K562 (cell line): ENCODE results near the gene ZRANB3. TPM values are rescaled to one million over a fixed set of nuclear protein-coding genes. Genes with fewer than 3 reads are reported as not detected.

Experiments used
- ATAC-seq: fragments of 200-7000 bp; cut with Tn5 transposase; 3 replicates; pipeline ENCODE4 v1.9.1; 2020; ENCODE audit warnings: moderate library complexity
- BruUV-seq: library from RNA; stranded (reverse); fragments of 400-500 nt; replicated peaks from 2 replicates; lab custom pipeline; 2021; lab: Mats Ljungman, UMichigan
- CTCF ChIA-PET: fragments of 300-600 bp; formaldehyde crosslinking; extraction: SDS; loops from one replicate; lab custom pipeline; 2021; ENCODE audit warnings: low intra/inter-chr PET ratio; lab: Yijun Ruan, JAX
- POLR2A ChIA-PET: fragments of 300-600, 350-650 bp; sonication (Branson Sonifier 250); formaldehyde crosslinking; extraction: SDS; loops from one replicate; lab custom pipeline; 2021; ENCODE audit warnings: antibody characterized with exemption, inconsistent platforms; lab: Yijun Ruan, JAX
- DNase-seq, 4 experiments: peaks; one replicate each; pipeline versions ENCODE4 v3.0.0 to v3.0.0-alpha.2; 2011 to 2018; ENCODE audit warnings: low spot score in 3 of 4, mixed read lengths in 3 of 4; ENCODE audit errors: extremely low read depth in 1 of 4
- FAIRE-seq: peaks from 2 replicates; lab custom pipeline; 2011; peaks lifted over from hg19 to GRCh38; lab: Jason Lieb, UNC
- H2AFZ ChIP-seq: 2 replicates; pipeline ENCODE4 v1.6.0; 2011; ENCODE audit warnings: low read depth, low read length, control low read depth, inconsistent platforms
- H3K27ac ChIP-seq: fragments of 200-600 bp; 3 replicates; pipeline ENCODE4 v1.8.0; 2011; ENCODE audit warnings: low read depth, mild to moderate bottlenecking, control low read depth, inconsistent platforms, low read length, moderate library complexity, mixed read lengths; ENCODE audit errors: extremely low read depth
- H3K27me3 ChIP-seq, 2 experiments: fragments of 300-600 bp in 1 of 2; 2 replicates in 1 of 2; 3 replicates in 1 of 2; pipeline versions ENCODE4 v1.6.0 to v1.8.0; 2011; ENCODE audit warnings: inconsistent platforms in 2 of 2, low read length in 2 of 2, mild to moderate bottlenecking in 1 of 2, mixed read lengths in 1 of 2, moderate library complexity in 1 of 2; ENCODE audit not compliant: control insufficient read depth in 2 of 2, insufficient read depth in 2 of 2
- H3K36me3 ChIP-seq: fragments of 300-600 bp; 3 replicates; pipeline ENCODE4 v1.8.0; 2011; ENCODE audit warnings: mild to moderate bottlenecking, low read length, inconsistent platforms; ENCODE audit not compliant: control insufficient read depth, insufficient read depth
- H3K4me1 ChIP-seq, 2 experiments: fragments of 200-600 bp in 1 of 2; replicated peaks in 1 of 2; 2 replicates in 1 of 2; 3 replicates in 1 of 2; pipeline versions ENCODE4 v1.5.1 to v1.8.0; 2011; ENCODE audit warnings: inconsistent platforms in 2 of 2, low read length in 2 of 2, mild to moderate bottlenecking in 1 of 2, mixed read lengths in 1 of 2, moderate library complexity in 1 of 2; ENCODE audit not compliant: control insufficient read depth in 2 of 2, insufficient read depth in 2 of 2
- H3K4me2 ChIP-seq: 2 replicates; pipeline ENCODE4 v1.6.1; 2011; ENCODE audit warnings: low read length, control low read depth, inconsistent platforms, mixed read lengths; ENCODE audit not compliant: insufficient read depth
- H3K4me3 ChIP-seq: fragments of 200-600 bp; sonication (generic), shearing (Covaris generic); 2 replicates; pipeline ENCODE4 v1.5.1; 2016; ENCODE audit warnings: control low read depth, inconsistent platforms
- H3K79me2 ChIP-seq: fragments of 200-600 bp; 3 replicates; pipeline ENCODE4 v1.8.0; 2011; ENCODE audit warnings: low read length, inconsistent platforms; ENCODE audit not compliant: control insufficient read depth, insufficient read depth
- H3K9ac ChIP-seq, 2 experiments: 2 replicates each; pipeline versions ENCODE4 v1.6.0 to v1.6.1; 2011; ENCODE audit warnings: low read depth in 2 of 2, low read length in 2 of 2, control low read depth in 1 of 2, inconsistent platforms in 1 of 2, mild to moderate bottlenecking in 1 of 2, mixed read lengths in 1 of 2; ENCODE audit not compliant: insufficient read depth in 1 of 2
- H3K9me1 ChIP-seq: one replicate; pipeline ENCODE4 v1.6.0; 2011; ENCODE audit warnings: inconsistent platforms, mild to moderate bottlenecking, low read length, moderate library complexity; ENCODE audit not compliant: control insufficient read depth, insufficient read depth
- H3K9me3 ChIP-seq: replicated peaks from 2 replicates; pipeline ENCODE4 v1.5.1; 2011; ENCODE audit warnings: low read depth, low read length, inconsistent platforms; ENCODE audit not compliant: control insufficient read depth, insufficient read depth
- H4K20me1 ChIP-seq: replicated peaks from 2 replicates; pipeline ENCODE4 v1.6.1; 2011; ENCODE audit warnings: low read length, inconsistent platforms, mixed read lengths; ENCODE audit not compliant: control insufficient read depth, insufficient read depth
- ETV1 ChIP-seq: fragments of 450-650 bp; conservative IDR thresholded peaks from 2 replicates; pipeline ENCODE4 v1.6.1; 2016; ENCODE audit warnings: missing genetic modification characterization, control low read depth, low read depth, missing compliant biosample characterization
- HIVEP1 ChIP-seq: fragments of 250-450 bp; sonication (Bioruptor Pico); IDR thresholded peaks from 2 replicates; pipeline ENCODE4 v1.4.0; 2020; ENCODE audit warnings: mild to moderate bottlenecking
- MTA2 ChIP-seq: fragments of 450-650 bp; IDR thresholded peaks from 2 replicates; pipeline ENCODE4 v1.6.1; 2016; ENCODE audit warnings: low read depth
- NR2C1 ChIP-seq, 2 experiments: fragments of 450-650 bp; IDR thresholded peaks; 2 replicates each; pipeline ENCODE4 v1.6.1; 2017; ENCODE audit warnings: mild to moderate bottlenecking in 2 of 2, antibody characterized with exemption in 1 of 2, inconsistent platforms in 1 of 2, missing compliant biosample characterization in 1 of 2, missing genetic modification characterization in 1 of 2
- SAFB ChIP-seq: fragments of 200-400 bp; formaldehyde crosslinking; IDR thresholded peaks from 2 replicates; pipeline ENCODE4 v1.6.1; 2017; ENCODE audit warnings: low read depth, low read length, borderline replicate concordance
- SMAD1 ChIP-seq: fragments of 150-350 bp; IDR thresholded peaks from 2 replicates; pipeline ENCODE4 v1.6.1; 2014; ENCODE audit warnings: low read length, low read depth; ENCODE audit not compliant: partially characterized antibody
- SOX6 ChIP-seq: fragments of 450-650 bp; IDR thresholded peaks from 2 replicates; pipeline ENCODE4 v1.6.1; 2014; ENCODE audit warnings: mild to moderate bottlenecking
- TCF7 ChIP-seq: sonication (generic); IDR thresholded peaks from 2 replicates; pipeline ENCODE4 v1.6.1; 2016; ENCODE audit warnings: antibody characterized with exemption, borderline replicate concordance
- THRAP3 ChIP-seq: fragments of 450-650 bp; IDR thresholded peaks from 2 replicates; pipeline ENCODE4 v1.6.1; 2016; ENCODE audit warnings: mild to moderate bottlenecking, inconsistent platforms, borderline replicate concordance
- ZBTB17 ChIP-seq: fragments of 450-650 bp; formaldehyde crosslinking; IDR thresholded peaks from 2 replicates; pipeline ENCODE4 v1.4.0; 2020; ENCODE audit warnings: mild to moderate bottlenecking
- ZBTB40 ChIP-seq, 2 experiments: fragments of 450-650 bp in 1 of 2; sonication (generic) in 1 of 2; formaldehyde crosslinking in 1 of 2; IDR thresholded peaks; 2 replicates each; pipeline versions ENCODE4 v1.7.1 to v1.9.0; 2016 to 2022; ENCODE audit warnings: inconsistent platforms in 1 of 2, mild to moderate bottlenecking in 1 of 2, missing genetic modification reagents in 1 of 2
- ZNF444 ChIP-seq: fragments of 250-450 bp; sonication (Bioruptor Pico); IDR thresholded peaks from 2 replicates; pipeline ENCODE4 v1.4.0; 2020; ENCODE audit warnings: mild to moderate bottlenecking, moderate library complexity
- WGBS: fragments of 100-300 bp; shearing (Covaris generic); methylation state at CpG from one replicate; pipeline ENCODE4 v1.1.6; 2016; ENCODE audit warnings: low coverage, mixed read lengths; ENCODE audit not compliant: insufficient coverage; ENCODE audit errors: missing lambda C conversion rate; 5-methylcytosine and 5-hydroxymethylcytosine counted together
- in situ Hi-C: fragments of 300-500 bp; cut with MboI; formaldehyde crosslinking; loops from 4 replicates; pipeline ENCODE4 v1.15.0; 2018; ENCODE audit warnings: inconsistent platforms, mixed read lengths
- intact Hi-C: fragments of 100-400 bp; cut with micrococcal nuclease; formaldehyde crosslinking; loops from 2 replicates; pipeline ENCODE4 v1.14.2; 2022
- polyA plus RNA-seq, 8 experiments: library from polyadenylated mRNA; depleted of rRNA in 4 of 8; stranded (reverse) in 5 of 8; unstranded in 3 of 8; fragments of >200 nt; fragmentation: Nextera tagmentation in 2 of 8; fragmentation: Illumina TruSeq in 1 of 8; extraction: Ambion mirVana in 2 of 8; extraction: Trizol in 1 of 8; gene quantifications; 2 replicates each; pipeline versions ENCODE4 v1.2.1 to v1.2.3, GENCODE V29; 2011 to 2014; ENCODE audit warnings: inconsistent platforms in 1 of 8, missing spikeins in 1 of 8
- total RNA-seq, 7 experiments: library from RNA; depleted of rRNA in 6 of 7; stranded (reverse); fragments of >200 nt in 6 of 7; fragmentation: Illumina TruSeq in 2 of 7; extraction: Trizol in 2 of 7; gene quantifications; 2 replicates each; pipeline versions ENCODE4 v1.2.1 to v1.2.3, GENCODE V29; 2011 to 2021; ENCODE audit warnings: low replicate concordance in 1 of 7
- TF ChIP-seq, protein P1 (sequence below): fragments of 450-650 bp; formaldehyde crosslinking; IDR thresholded peaks from 2 replicates; pipeline ENCODE4 v1.4.0; 2022; ENCODE audit warnings: missing genetic modification characterization

The ZRANB3 gene
- total and polyA plus RNA-seq, 9 of the 15 experiments (the other 6 are each of a cell fraction or from before 2014, with no cell fraction given): 8.6 to 21.3 (median 14.7) TPM

DNA sequence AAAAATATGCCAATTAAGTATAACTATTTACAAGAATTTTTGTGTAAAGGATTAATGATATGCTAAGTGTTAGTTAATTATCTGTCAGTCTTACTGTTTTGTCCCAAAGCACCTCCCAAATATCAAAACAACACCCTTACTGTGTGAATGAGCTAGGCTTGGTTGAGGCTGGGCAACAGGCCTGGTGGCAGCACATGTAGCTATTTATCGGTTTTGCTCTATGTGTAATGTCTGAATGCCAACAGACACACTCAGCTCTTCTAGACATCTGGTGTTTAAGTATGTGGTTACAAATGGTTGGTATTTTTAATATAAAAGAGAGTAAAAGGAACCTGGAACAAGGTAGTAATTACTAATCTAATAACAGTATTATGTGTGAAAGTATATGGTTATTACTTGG, 303.6 kb downstream of the ZRANB3 start:
- no peaks in the 10 kb centered on the region for H3K79me2 ChIP-seq
- FAIRE-seq (no peak), ATAC-seq (no peak), DNase-seq (no peak)
- in situ Hi-C loops (no loop called here), intact Hi-C loops (no loop called here)
- POLR2A ChIA-PET: interaction anchor here (0.8 kb wide), 1 partner anchor 14 kb away, joined by 3 read pairs; no protein-coding TSS in a partner anchor
- peaks cover 0 to 2% of the 10 kb centered on the region in 2 experiments; a peak in 2 of 5 replicates for H3K4me1 ChIP-seq
- peaks cover 3% of the 10 kb centered on the region; the same call in 1 of the 3 replicates for H3K36me3 ChIP-seq
- H3K4me2 ChIP-seq: no peak overlapping the region
- no peaks in the 10 kb centered on the region; the same call in 1 of the 2 replicates for H4K20me1 ChIP-seq
- no TSS peak for BruUV-seq
- H3K27me3 ChIP-seq: no peaks in the 10 kb centered on the region
- WGBS: 86% methylated on average over 1 of the region's 1 CpG
- no peak overlapping the region for H2AFZ ChIP-seq
- H3K27ac ChIP-seq: no peak overlapping the region
- no peak overlapping the region for H3K9ac ChIP-seq
- CTCF ChIA-PET: no interaction called here
- H3K9me3 ChIP-seq: no peaks in the 10 kb centered on the region
- H3K9me1 ChIP-seq: no peaks in the 10 kb centered on the region
- H3K4me3 ChIP-seq: no peak overlapping the region
- TF ChIP-seq MTA2 (no peak), SAFB (no peak), ZNF444 (no peak), THRAP3 (no peak), TCF7 (no peak), SMAD1 (no peak), SOX6 (no peak), ETV1 (tag) (no peak), ZBTB40 (IDR thresholded peaks at IDR 0.05) (no peak), ZBTB40 (CRISPR knock-in tag; IDR thresholded peaks at IDR 0.05) (no peak), NR2C1 (IDR thresholded peaks at IDR 0.05) (no peak), NR2C1 (tag; IDR thresholded peaks at IDR 0.05) (no peak), HIVEP1 (CRISPR knock-in tag) (no peak), ZBTB17 (no peak)
- TF ChIP-seq, protein P1, sequence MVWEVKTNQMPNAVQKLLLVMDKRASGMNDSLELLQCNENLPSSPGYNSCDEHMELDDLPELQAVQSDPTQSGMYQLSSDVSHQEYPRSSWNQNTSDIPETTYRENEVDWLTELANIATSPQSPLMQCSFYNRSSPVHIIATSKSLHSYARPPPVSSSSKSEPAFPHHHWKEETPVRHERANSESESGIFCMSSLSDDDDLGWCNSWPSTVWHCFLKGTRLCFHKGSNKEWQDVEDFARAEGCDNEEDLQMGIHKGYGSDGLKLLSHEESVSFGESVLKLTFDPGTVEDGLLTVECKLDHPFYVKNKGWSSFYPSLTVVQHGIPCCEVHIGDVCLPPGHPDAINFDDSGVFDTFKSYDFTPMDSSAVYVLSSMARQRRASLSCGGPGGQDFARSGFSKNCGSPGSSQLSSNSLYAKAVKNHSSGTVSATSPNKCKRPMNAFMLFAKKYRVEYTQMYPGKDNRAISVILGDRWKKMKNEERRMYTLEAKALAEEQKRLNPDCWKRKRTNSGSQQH (CRISPR knock-in tag): no peak
